H1 (cell line): ENCODE results near the gene PRDM15. TPM values are rescaled to one million over a fixed set of nuclear protein-coding genes. Genes with fewer than 3 reads are reported as not detected.

Experiments used
- CTCF ChIA-PET: fragments of 300-600 bp; sonication (Branson Sonifier 250); formaldehyde crosslinking; loops from one replicate; lab custom pipeline; 2021; ENCODE audit not compliant: partially characterized antibody; lab: Charles Lee
- POLR2A ChIA-PET: fragments of 300-600 bp; sonication (Branson Sonifier 250); formaldehyde crosslinking; loops from one replicate; lab custom pipeline; 2021; ENCODE audit warnings: inconsistent platforms; ENCODE audit not compliant: partially characterized antibody; lab: Charles Lee
- DNase-seq, 2 experiments: peaks; one replicate each; pipeline versions ENCODE4 v3.0.0 to v3.0.0-alpha.2; 2010 to 2022; ENCODE audit warnings: low spot score in 2 of 2, low read depth in 1 of 2, mixed read lengths in 1 of 2
- FAIRE-seq: peaks from 2 replicates; lab custom pipeline; 2011; peaks lifted over from hg19 to GRCh38; lab: Jason Lieb, UNC
- H2AFZ ChIP-seq: 2 replicates; pipeline ENCODE4 v1.8.1; 2012; ENCODE audit warnings: low read length, inconsistent platforms
- H2AK5ac ChIP-seq: 2 replicates; pipeline ENCODE4 v1.6.1; 2013; ENCODE audit warnings: low read depth, low read length
- H2BK120ac ChIP-seq: replicated peaks from 2 replicates; pipeline ENCODE3; 2013; ENCODE audit warnings: low read depth, low read length, inconsistent platforms
- H2BK12ac ChIP-seq: 2 replicates; pipeline ENCODE4 v1.6.1; 2013; ENCODE audit warnings: low read depth, low read length
- H2BK15ac ChIP-seq: 2 replicates; pipeline ENCODE4 v1.6.1; 2013; ENCODE audit warnings: low read length
- H2BK20ac ChIP-seq: 2 replicates; pipeline ENCODE4 v1.6.1; 2013; ENCODE audit warnings: low read length
- H2BK5ac ChIP-seq: 2 replicates; pipeline ENCODE4 v1.6.1; 2013; ENCODE audit warnings: low read depth, low read length
- H3K14ac ChIP-seq: 2 replicates; pipeline ENCODE4 v1.6.1; 2013; ENCODE audit warnings: inconsistent platforms; ENCODE audit not compliant: insufficient read length
- H3K18ac ChIP-seq: 2 replicates; pipeline ENCODE4 v1.6.1; 2013; ENCODE audit warnings: low read length; ENCODE audit errors: extremely low read depth
- H3K23ac ChIP-seq: 2 replicates; pipeline ENCODE4 v1.6.1; 2013; ENCODE audit warnings: inconsistent platforms; ENCODE audit not compliant: insufficient read length
- H3K23me2 ChIP-seq: 2 replicates; pipeline ENCODE4 v1.6.1; 2013; ENCODE audit warnings: low read depth, low read length
- H3K27ac ChIP-seq: 2 replicates; pipeline ENCODE4 v1.6.1; 2011; ENCODE audit warnings: low read depth, low read length, inconsistent platforms
- H3K27me3 ChIP-seq, 4 experiments: replicated peaks in 1 of 4; 1 replicate in 1 of 4; 2 replicates in 3 of 4; pipeline versions ENCODE4 v1.6.1 to v1.8.1; 2011 to 2013; ENCODE audit warnings: low read length in 3 of 4, mild to moderate bottlenecking in 3 of 4, inconsistent platforms in 2 of 4, mixed read lengths in 2 of 4, moderate library complexity in 1 of 4; ENCODE audit not compliant: control insufficient read depth in 3 of 4, insufficient read depth in 3 of 4; ENCODE audit errors: extremely low read depth in 1 of 4
- H3K36me3 ChIP-seq, 4 experiments: 2 replicates each; pipeline versions ENCODE4 v1.6.1 to v1.8.1; 2011 to 2013; ENCODE audit warnings: mild to moderate bottlenecking in 4 of 4, low read length in 3 of 4, moderate library complexity in 2 of 4, control low read depth in 1 of 4, inconsistent platforms in 1 of 4; ENCODE audit not compliant: insufficient read depth in 4 of 4, control insufficient read depth in 2 of 4
- H3K4ac ChIP-seq: replicated peaks from 2 replicates; pipeline ENCODE3; 2013; ENCODE audit warnings: low read length, low read depth, mixed read lengths, inconsistent platforms; ENCODE audit not compliant: insufficient read length
- H3K4me1 ChIP-seq, 4 experiments: replicated peaks in 1 of 4; 1 replicate in 1 of 4; 2 replicates in 3 of 4; pipeline versions ENCODE4 v1.6.1 to v1.8.1; 2011 to 2013; ENCODE audit warnings: low read length in 3 of 4, inconsistent platforms in 2 of 4, mixed read lengths in 1 of 4; ENCODE audit not compliant: insufficient read depth in 4 of 4, control insufficient read depth in 3 of 4
- H3K4me2 ChIP-seq, 2 experiments: 2 replicates each; pipeline versions ENCODE4 v1.6.1 to v1.8.1; 2011 to 2013; ENCODE audit warnings: low read depth in 2 of 2, low read length in 2 of 2, control low read depth in 1 of 2, inconsistent platforms in 1 of 2, mild to moderate bottlenecking in 1 of 2; ENCODE audit not compliant: insufficient read depth in 1 of 2
- H3K4me3 ChIP-seq, 4 experiments: fragments of 200-600, 300-600 bp in 1 of 4; sonication (generic), shearing (Covaris generic), sonication (Bioruptor Twin) in 1 of 4; 2 replicates each; pipeline versions ENCODE4 v1.5.1 to v1.8.1; 2011 to 2016; ENCODE audit warnings: low read length in 4 of 4, low read depth in 3 of 4, control low read depth in 2 of 4, inconsistent platforms in 2 of 4, mild to moderate bottlenecking in 2 of 4, mixed read lengths in 1 of 4, moderate library complexity in 1 of 4; ENCODE audit not compliant: insufficient read depth in 2 of 4; ENCODE audit errors: extremely low read depth in 1 of 4
- H3K56ac ChIP-seq: replicated peaks from 2 replicates; pipeline ENCODE3; 2013; ENCODE audit warnings: low read depth, mild to moderate bottlenecking, mixed read lengths, low read length, inconsistent platforms; ENCODE audit not compliant: insufficient read length
- H3K79me1 ChIP-seq: 2 replicates; pipeline ENCODE4 v1.6.1; 2013; ENCODE audit warnings: low read depth, low read length, control low read depth
- H3K79me2 ChIP-seq, 2 experiments: 2 replicates each; pipeline versions ENCODE4 v1.6.1 to v1.8.1; 2012 to 2013; ENCODE audit warnings: low read length in 2 of 2, mild to moderate bottlenecking in 2 of 2, inconsistent platforms in 1 of 2; ENCODE audit not compliant: insufficient read depth in 2 of 2, control insufficient read depth in 1 of 2
- H3K9ac ChIP-seq, 4 experiments: replicated peaks in 1 of 4; 1 replicate in 1 of 4; 2 replicates in 3 of 4; pipeline versions ENCODE4 v1.6.1 to v1.8.1; 2011 to 2013; ENCODE audit warnings: low read depth in 3 of 4, low read length in 3 of 4, control low read depth in 2 of 4, mild to moderate bottlenecking in 2 of 4, moderate library complexity in 2 of 4, inconsistent platforms in 1 of 4; ENCODE audit errors: extremely low read depth in 1 of 4
- H3K9me3 ChIP-seq, 2 experiments: 2 replicates each; pipeline versions ENCODE4 v1.6.1 to v1.8.1; 2012 to 2013; ENCODE audit warnings: mild to moderate bottlenecking in 2 of 2, moderate library complexity in 2 of 2, control low read depth in 1 of 2, inconsistent platforms in 1 of 2, low read depth in 1 of 2, low read length in 1 of 2, mixed read lengths in 1 of 2; ENCODE audit not compliant: insufficient read depth in 2 of 2
- H4K20me1 ChIP-seq, 2 experiments: replicated peaks in 1 of 2; 2 replicates each; pipeline versions ENCODE3 to v1.8.1; 2011 to 2013; ENCODE audit warnings: inconsistent platforms in 2 of 2, low read length in 2 of 2, mild to moderate bottlenecking in 1 of 2; ENCODE audit not compliant: insufficient read depth in 2 of 2, control insufficient read depth in 1 of 2
- H4K5ac ChIP-seq: 2 replicates; pipeline ENCODE4 v1.6.1; 2013; ENCODE audit warnings: low read length, low read depth, mixed read lengths, inconsistent platforms; ENCODE audit not compliant: insufficient read length
- H4K8ac ChIP-seq: 2 replicates; pipeline ENCODE4 v1.8.0; 2013; ENCODE audit warnings: mild to moderate bottlenecking, moderate library complexity, low read length, inconsistent platforms; ENCODE audit not compliant: insufficient read depth; ENCODE audit errors: extremely low read depth
- H4K91ac ChIP-seq: replicated peaks from 2 replicates; pipeline ENCODE3; 2013; ENCODE audit warnings: low read length, mixed read lengths, inconsistent platforms; ENCODE audit not compliant: insufficient read length
- CHD2 ChIP-seq: IDR thresholded peaks from 2 replicates; pipeline ENCODE4 v1.6.1; 2012; ENCODE audit warnings: low read length, improper control_type of control experiment
- HDAC2 ChIP-seq, 2 experiments: fragments of 300-600 bp in 1 of 2; sonication (generic) in 1 of 2; IDR thresholded peaks; 2 replicates each; pipeline ENCODE4 v1.6.1; 2011 to 2012; ENCODE audit warnings: low read depth in 2 of 2, low read length in 2 of 2, mild to moderate bottlenecking in 2 of 2, moderate library complexity in 2 of 2, borderline replicate concordance in 1 of 2, inconsistent platforms in 1 of 2
- HDAC6 ChIP-seq: IDR thresholded peaks from one replicate; pipeline ENCODE4 v1.7.1; 2012; ENCODE audit warnings: low read depth, mild to moderate bottlenecking, inconsistent platforms, low read length, moderate library complexity
- NRF1 ChIP-seq: IDR thresholded peaks from 2 replicates; pipeline ENCODE4 v1.6.1; 2011; ENCODE audit warnings: mild to moderate bottlenecking, low read depth, low read length, improper control_type of control experiment
- SP2 ChIP-seq: IDR thresholded peaks from 2 replicates; pipeline ENCODE4 v1.6.1; 2012; ENCODE audit warnings: mild to moderate bottlenecking, low read length, inconsistent platforms
- TAF1 ChIP-seq: IDR thresholded peaks from 2 replicates; pipeline ENCODE4 v1.6.1; 2011; ENCODE audit warnings: mild to moderate bottlenecking, low read depth, low read length
- ZNF274 ChIP-seq: IDR thresholded peaks from 2 replicates; pipeline ENCODE4 v1.7.0; 2012; ENCODE audit warnings: low read length, borderline replicate concordance; ENCODE audit errors: extremely low read depth
- WGBS, 2 experiments: shearing (Covaris generic) in 1 of 2; methylation state at CpG; one replicate each; pipeline versions ENCODE4 v1.1.6 to v1.1.7; 2013 to 2015; ENCODE audit warnings: low lambda C conversion rate in 2 of 2, mixed read lengths in 2 of 2, inconsistent platforms in 1 of 2, low coverage in 1 of 2, missing lambda C conversion rate in 1 of 2; ENCODE audit not compliant: insufficient replicate concordance in 2 of 2, insufficient coverage in 1 of 2, insufficient read length in 1 of 2; ENCODE audit errors: extremely low coverage in 1 of 2, missing lambda C conversion rate in 1 of 2; 5-methylcytosine and 5-hydroxymethylcytosine counted together
- polyA plus RNA-seq, 7 experiments: library from polyadenylated mRNA; depleted of rRNA in 3 of 7; stranded (reverse) in 5 of 7; unstranded in 2 of 7; fragments of >200 nt in 5 of 7; fragments of 200-250 nt in 2 of 7; gene quantifications; 1 replicate in 5 of 7; 2 replicates in 1 of 7; 4 replicates in 1 of 7; pipeline versions ENCODE4 v1.2.1 to v1.2.3, GENCODE V29; 2011 to 2013; ENCODE audit warnings: missing spikeins in 2 of 7, mixed read lengths in 2 of 7
- total RNA-seq: library from RNA; stranded (reverse); fragmentation: NEBNext Ultra II Directional; extraction: Animal tissue kit (Norgen Biotek cat#: 25700); gene quantifications from 2 replicates; pipeline ENCODE4 v1.2.1, GENCODE V29; 2021

Gene PRDM15
- total and polyA plus RNA-seq, 2 of the 8 experiments (the other 6 are each of a cell fraction or from before 2014, with no cell fraction given) = 9.7 to 10.5 TPM

DNA sequence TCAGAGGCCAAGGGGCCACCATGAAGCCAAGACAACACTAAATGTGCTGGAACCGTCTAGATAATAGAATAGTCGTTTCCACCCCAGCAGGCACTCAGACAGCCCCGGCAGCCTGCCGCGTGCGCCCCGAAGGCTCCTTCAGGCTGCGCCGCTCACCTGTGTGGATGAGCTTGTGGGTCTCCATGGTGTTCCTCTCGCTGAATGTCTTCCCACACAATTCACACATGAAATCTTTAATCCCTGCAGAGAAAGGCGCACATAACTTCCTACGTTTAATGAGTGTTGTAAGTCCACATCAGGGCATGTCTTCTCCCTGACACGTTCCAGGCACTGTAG, 68.6 kb downstream of the PRDM15 start:
- Histone ChIP-seq H3K9ac (no peak overlapping the region), H4K91ac (no peak overlapping the region), H4K5ac (no peak overlapping the region), H4K20me1 (peaks cover 0 to 10% of the 10 kb centered on the region in 2 experiments), H3K27ac (no peak overlapping the region), H3K23ac (no peak overlapping the region), H2BK15ac (no peak overlapping the region), H3K27me3 (no peaks in the 10 kb centered on the region), H3K79me2 (no peaks in the 10 kb centered on the region), H2BK20ac (no peak overlapping the region), H3K18ac (no peak overlapping the region), H2BK120ac (no peak overlapping the region), H3K4me3 (no peak overlapping the region), H3K79me1 (no peaks in the 10 kb centered on the region; the same call in 1 of the 2 replicates), H3K4me1 (no peaks in the 10 kb centered on the region), H2AK5ac (no peak overlapping the region), H3K4me2 (no peak overlapping the region), H3K23me2 (peaks cover 12% of the 10 kb centered on the region; the same call in 1 of the 2 replicates), H2BK5ac (no peak overlapping the region), H4K8ac (no peak overlapping the region), H3K56ac (no peak overlapping the region), H3K36me3 (peaks cover 3 to 21% (median 8%) of the 10 kb centered on the region in 4 experiments; a peak in 7 of 8 replicates), H3K14ac (no peak overlapping the region), H3K9me3 (no peaks in the 10 kb centered on the region), H2AFZ (no peak overlapping the region), H2BK12ac (no peak overlapping the region), H3K4ac (no peak overlapping the region)
- WGBS, 2 experiments = 95% methylated on average over 13 of the region's 13 CpGs; no CpG with 5 or more reads in 1 of the 2 experiments
- ChIA-PET POLR2A (interaction anchor here (1.4 kb wide), 1 partner anchor 9 kb away, joined by 4 read pairs; no protein-coding TSS in a partner anchor), CTCF (interaction anchor here (0.6 to 2.7 kb wide), 4 partner anchors 10 to 198 kb away, joined by 3 to 12 read pairs (median 3); no protein-coding TSS in a partner anchor)
- FAIRE-seq = no peak
- DNase-seq = no peak
- TF ChIP-seq TAF1 (no peak), HDAC2 (IDR thresholded peaks at IDR 0.05; ENCODE audit: borderline replicate concordance in 1 of 2, low read depth in 2 of 2, low read length in 2 of 2) (no peak), HDAC6 (no peak), NRF1 (no peak), SP2 (no peak), CHD2 (no peak), ZNF274 (no peak)
